Skeletal muscle satellite cell (primary cell): ENCODE results near the gene CHN1.

Source experiments
- H3K27me3 ChIP-seq: 2 replicates; pipeline ENCODE4 v1.7.0; 2013; ENCODE audit warnings: low read length; ENCODE audit not compliant: control insufficient read depth, insufficient read depth
- H3K36me3 ChIP-seq: 2 replicates; pipeline ENCODE4 v1.7.0; 2013; ENCODE audit warnings: mild to moderate bottlenecking, control low read depth, low read length; ENCODE audit not compliant: insufficient read depth
- H3K4me1 ChIP-seq: 2 replicates; pipeline ENCODE4 v1.7.0; 2013; ENCODE audit warnings: low read length; ENCODE audit not compliant: control insufficient read depth, insufficient read depth
- H3K4me2 ChIP-seq: 2 replicates; pipeline ENCODE4 v1.7.0; 2013; ENCODE audit warnings: mild to moderate bottlenecking, low read length
- H3K4me3 ChIP-seq: 2 replicates; pipeline ENCODE4 v1.7.0; 2013; ENCODE audit warnings: low read length
- H3K9ac ChIP-seq: 2 replicates; pipeline ENCODE4 v1.7.0; 2013; ENCODE audit warnings: mild to moderate bottlenecking, low read depth, low read length, moderate library complexity
- H3K9me3 ChIP-seq: replicated peaks from 2 replicates; pipeline ENCODE4 v1.7.0; 2013; ENCODE audit warnings: mild to moderate bottlenecking, control low read depth, low read length

Gene CHN1

DNA sequence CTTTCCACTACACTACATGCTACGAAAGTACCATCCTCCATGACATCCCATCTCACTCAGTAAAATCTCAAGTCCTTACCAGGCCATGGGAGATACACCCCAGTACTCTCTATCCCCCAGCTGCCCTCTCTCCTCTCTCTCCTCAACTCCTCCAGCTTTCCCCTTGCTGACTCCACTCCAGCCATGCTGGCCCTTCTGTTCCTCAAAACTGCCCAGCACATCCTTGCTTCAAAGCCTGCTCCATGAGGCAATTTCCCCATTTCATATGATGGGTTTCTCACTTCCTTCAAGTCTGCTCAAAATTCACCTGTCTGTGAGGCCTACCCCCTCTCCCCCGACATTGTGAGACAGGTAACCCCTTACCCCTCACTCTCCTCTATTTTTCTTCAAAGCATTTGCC is 8.6 kb downstream of the CHN1 start:
- Histone ChIP-seq H3K36me3 (no peaks in the 10 kb centered on the region), H3K27me3 (no peaks in the 10 kb centered on the region), H3K9me3 (no peaks in the 10 kb centered on the region), H3K9ac (no peak overlapping the region), H3K4me3 (no peak overlapping the region), H3K4me1 (peaks cover 5% of the 10 kb centered on the region), H3K4me2 (no peak overlapping the region)

DNA sequence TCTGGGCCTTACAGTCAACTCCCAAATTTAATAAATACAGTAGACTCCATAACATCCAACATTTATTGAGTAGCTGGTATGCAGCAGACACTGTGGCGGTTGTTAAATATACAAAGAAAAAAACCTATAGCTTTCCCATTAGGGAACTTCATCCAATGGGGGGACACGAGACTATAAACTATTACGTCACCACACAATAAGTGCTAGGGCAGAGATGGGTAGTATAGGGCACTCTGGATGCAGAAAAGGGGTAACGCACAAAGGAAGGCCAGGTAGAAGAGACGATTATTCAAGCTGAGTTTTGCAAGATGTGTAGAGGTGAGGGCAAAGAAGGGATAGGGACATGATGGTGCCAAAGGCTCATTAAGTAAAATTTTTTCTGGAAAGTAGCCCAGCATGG is 10.8 kb downstream of the CHN1 start:
- no peak overlapping the region for H3K4me2 ChIP-seq
- H3K27me3 ChIP-seq: no peaks in the 10 kb centered on the region
- H3K36me3 ChIP-seq: no peaks in the 10 kb centered on the region
- no peak overlapping the region for H3K4me3 ChIP-seq
- H3K9ac ChIP-seq: no peak overlapping the region
- H3K4me1 ChIP-seq: peaks cover 5% of the 10 kb centered on the region
- no peaks in the 10 kb centered on the region for H3K9me3 ChIP-seq

DNA sequence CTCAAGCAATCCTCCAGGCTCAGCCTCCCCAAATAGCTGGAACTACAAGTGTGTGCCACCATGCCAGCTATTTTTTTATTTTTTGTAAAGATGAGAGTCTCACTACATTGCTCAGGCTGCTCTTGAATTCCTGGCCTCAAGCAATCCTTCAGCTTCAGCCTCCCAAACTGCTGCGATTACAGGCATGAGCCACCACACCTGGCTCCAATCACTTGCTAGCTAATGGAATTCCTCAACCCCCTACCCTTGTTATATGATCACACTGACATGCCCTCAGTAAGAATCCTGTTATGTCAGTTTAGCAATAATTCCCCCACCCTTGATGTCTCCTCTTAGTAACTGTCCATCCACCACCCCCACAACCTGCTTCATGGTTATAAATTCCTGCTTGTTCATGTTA is 12.3 kb downstream of the CHN1 start:
- Histone ChIP-seq H3K9me3 (no peaks in the 10 kb centered on the region), H3K27me3 (no peaks in the 10 kb centered on the region), H3K4me3 (no peak overlapping the region), H3K4me1 (peaks cover 2% of the 10 kb centered on the region), H3K36me3 (no peaks in the 10 kb centered on the region), H3K9ac (no peak overlapping the region), H3K4me2 (no peak overlapping the region)

DNA sequence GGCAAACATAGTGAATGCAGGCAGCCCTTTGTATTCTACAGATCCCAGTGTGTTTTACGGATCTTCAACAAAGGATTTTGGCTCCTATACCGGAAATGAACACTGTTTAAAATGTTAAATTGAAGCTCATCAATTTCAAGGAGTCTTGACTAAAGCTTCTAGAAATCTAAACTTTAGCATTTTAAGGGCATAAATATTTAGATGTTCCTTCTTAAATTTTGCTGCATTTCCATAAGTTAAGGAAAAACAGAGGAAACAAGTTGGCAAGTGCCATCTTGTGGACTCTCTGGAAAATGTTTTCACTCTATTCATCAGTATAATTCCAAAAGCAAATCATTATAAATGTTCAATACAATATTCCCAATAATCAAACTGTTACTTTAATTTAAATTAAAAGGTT is 19.6 kb downstream of the CHN1 start:
- H3K4me3 ChIP-seq: no peak overlapping the region
- no peaks in the 10 kb centered on the region for H3K27me3 ChIP-seq
- H3K9ac ChIP-seq: peak overlapping the region; percentile 40
- no peaks in the 10 kb centered on the region for H3K36me3 ChIP-seq
- no peaks in the 10 kb centered on the region for H3K9me3 ChIP-seq
- peaks cover 5% of the 10 kb centered on the region for H3K4me1 ChIP-seq
- H3K4me2 ChIP-seq: no peak overlapping the region

DNA sequence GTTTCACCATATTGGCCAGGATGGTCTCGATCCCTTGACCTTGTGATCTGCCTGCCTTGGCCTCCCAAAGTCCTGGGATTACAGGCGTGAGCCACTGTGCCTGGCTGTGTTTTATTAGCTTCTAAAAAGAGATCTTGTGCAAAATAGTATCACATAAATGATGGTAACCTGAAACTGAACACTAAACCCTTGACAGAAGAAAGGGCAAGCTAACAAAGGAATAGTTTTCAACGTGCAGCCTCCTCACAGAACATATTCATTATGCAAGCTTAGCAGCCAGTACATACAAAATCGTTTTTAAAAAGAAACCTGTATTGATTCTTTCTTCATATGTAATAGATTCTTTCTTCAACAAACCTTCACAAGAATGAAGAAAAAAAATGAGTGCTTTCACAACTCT is 20.6 kb downstream of the CHN1 start:
- Histone ChIP-seq H3K4me3 (no peak overlapping the region), H3K4me1 (peaks cover 5% of the 10 kb centered on the region), H3K27me3 (no peaks in the 10 kb centered on the region), H3K9ac (peak overlapping the region; percentile 40), H3K4me2 (no peak overlapping the region), H3K9me3 (no peaks in the 10 kb centered on the region), H3K36me3 (no peaks in the 10 kb centered on the region)

DNA sequence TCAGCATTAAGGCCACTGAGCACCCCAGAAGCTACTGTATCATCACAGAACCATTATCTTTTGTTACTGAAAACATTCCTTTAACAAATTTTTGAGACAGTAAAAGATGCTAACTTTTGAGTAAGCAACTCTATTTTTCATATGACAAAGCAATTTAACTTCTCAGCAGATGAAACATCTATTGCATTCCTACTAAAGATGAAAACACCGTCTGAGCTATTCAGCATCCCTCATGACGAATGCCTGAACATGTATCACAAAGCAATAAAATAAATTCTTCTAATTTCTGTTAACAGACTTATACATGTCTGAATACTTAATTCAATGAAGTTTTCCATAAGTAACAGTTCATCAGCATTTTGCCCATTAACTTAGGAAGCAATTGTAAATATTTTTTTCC is 23.9 kb downstream of the CHN1 start:
- H3K36me3 ChIP-seq: no peaks in the 10 kb centered on the region
- no peak overlapping the region for H3K9ac ChIP-seq
- peaks cover 5% of the 10 kb centered on the region for H3K4me1 ChIP-seq

DNA sequence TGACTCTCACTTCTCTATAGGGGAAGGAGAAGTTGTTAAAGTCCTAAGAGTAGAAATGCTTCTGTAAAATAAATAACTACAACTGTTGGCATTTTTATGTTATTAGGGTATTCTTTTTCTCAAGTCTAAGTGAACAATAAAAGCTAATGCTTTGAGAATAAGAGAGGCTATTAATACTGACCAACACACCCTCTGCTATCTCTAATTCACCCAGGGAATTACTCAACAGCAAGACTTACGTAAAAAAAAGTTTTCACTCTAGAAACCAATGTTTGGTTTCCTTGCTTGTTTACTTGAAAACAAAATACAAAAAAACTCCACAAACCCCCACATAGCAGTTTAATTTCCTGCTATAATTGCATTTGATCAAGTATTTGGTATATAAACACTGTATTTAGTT is 25.2 kb downstream of the CHN1 start:
- Histone ChIP-seq H3K9ac (no peak overlapping the region), H3K4me1 (peaks cover 3% of the 10 kb centered on the region), H3K9me3 (no peaks in the 10 kb centered on the region), H3K36me3 (no peaks in the 10 kb centered on the region), H3K4me2 (no peak overlapping the region), H3K4me3 (no peak overlapping the region), H3K27me3 (no peaks in the 10 kb centered on the region)

More for the DNA sequence above, 23.9 kb downstream of the CHN1 start:
- Histone ChIP-seq H3K9me3 (no peaks in the 10 kb centered on the region), H3K4me3 (no peak overlapping the region), H3K27me3 (no peaks in the 10 kb centered on the region), H3K4me2 (no peak overlapping the region)

DNA sequence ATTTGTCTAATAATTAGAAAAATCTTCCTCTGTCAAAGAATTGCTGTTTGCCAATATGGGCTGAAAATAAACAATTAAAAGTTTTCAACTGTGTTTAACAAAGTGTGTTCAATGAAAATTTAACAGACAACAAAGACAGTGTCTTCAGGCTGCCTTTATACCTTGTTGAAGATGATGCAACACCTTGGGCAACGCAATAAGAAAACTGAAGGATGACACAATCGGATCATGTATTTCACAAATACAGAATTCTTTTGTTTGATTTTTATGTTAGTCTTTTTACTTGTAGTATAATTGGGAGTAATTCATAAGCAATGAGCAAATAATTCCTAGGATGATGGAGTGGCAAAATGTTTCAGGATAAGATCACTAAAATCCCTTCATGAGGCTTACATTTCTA is 27.8 kb downstream of the CHN1 start:
- Histone ChIP-seq H3K4me2 (no peak overlapping the region), H3K36me3 (no peaks in the 10 kb centered on the region), H3K9ac (no peak overlapping the region), H3K9me3 (no peaks in the 10 kb centered on the region), H3K27me3 (no peaks in the 10 kb centered on the region), H3K4me3 (no peak overlapping the region), H3K4me1 (peaks cover 13% of the 10 kb centered on the region)

DNA sequence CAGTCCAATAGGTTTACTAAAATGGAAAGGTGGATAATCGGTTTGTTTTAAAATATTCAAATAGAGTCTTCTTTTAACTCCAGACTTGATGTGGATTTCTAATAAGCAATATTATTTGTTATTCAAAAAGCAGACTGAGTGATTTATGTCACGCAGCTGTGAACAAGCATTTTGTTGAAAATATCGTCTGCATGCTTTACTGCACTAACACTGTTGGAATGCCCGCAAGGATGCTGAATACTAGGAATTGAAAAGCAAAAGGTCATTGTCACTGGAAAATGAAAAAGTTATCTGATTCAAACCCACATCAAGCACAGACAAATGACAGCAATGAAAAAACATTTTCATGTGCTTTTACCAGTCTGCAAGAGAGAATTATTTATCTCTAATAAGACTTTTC is 31.1 kb downstream of the CHN1 start:
- Histone ChIP-seq H3K4me1 (peaks cover 39% of the 10 kb centered on the region), H3K9ac (peak overlapping the region; percentile 52), H3K9me3 (no peaks in the 10 kb centered on the region), H3K4me2 (peak overlapping the region; percentile 35), H3K36me3 (no peaks in the 10 kb centered on the region), H3K27me3 (no peaks in the 10 kb centered on the region), H3K4me3 (no peak overlapping the region)

DNA sequence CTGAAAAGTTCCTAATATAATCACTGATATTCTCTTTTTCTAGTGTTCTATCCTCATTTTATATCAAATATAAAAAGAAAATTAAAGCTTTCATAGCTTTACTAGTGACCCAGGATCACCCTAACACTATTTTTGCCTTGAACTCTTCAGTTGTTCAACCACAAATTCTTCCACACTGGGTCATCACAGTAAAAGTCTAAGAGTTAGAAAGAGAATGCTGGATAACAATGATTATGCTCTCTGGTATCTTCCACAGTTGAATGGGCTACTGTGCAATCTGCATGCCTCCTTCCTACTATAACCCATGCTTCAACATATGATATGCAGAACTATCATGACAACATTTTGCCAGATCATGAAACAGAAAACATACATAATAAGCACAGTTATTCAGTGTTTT is 32.3 kb downstream of the CHN1 start:
- H3K4me3 ChIP-seq: peak overlapping the region; percentile 35

DNA sequence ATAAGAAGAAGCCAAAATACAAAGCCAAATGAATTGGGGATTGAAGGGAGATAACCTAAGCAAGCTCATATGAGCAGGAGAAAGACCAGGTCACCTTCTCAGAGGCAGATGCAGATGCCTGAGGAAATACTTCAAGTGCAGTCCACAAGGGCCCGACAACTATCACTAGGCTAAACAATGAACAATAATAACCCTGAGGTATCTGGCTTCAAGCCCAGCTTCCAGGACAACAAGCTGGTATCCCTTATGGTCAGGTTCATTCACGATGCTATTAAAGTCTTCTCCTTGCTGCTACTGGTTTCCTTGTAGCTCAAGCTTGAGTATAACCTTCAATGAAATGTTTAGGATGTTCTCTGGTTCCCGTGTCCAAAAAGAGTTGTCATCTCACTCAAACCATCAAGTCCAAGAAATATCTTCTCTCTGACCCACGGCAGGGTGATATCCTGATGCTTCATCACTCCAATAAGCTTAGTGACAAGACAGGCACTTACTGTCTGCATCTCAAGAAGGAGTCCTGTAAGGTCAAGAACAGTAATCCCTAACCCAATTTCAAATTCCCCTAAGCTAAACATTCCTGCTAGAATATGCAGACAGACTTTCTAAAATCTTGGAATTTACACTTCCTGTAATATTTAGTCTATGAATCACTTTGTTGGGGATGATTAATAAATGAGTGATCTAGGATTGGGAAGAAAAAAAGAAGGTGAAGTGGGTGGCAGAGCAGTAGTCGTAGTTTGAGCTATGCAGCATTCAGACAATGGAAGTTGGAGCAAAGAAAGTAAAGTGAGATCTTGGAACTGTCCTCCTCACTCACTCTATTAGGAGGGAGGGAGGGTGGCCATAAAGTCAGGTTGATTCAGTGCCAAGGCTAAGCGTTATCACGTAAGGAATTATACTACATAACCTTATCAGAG is 33.1 kb downstream of the CHN1 start:
- H3K9me3 ChIP-seq: no peaks in the 10 kb centered on the region
- H3K4me1 ChIP-seq: peaks cover 45% of the 10 kb centered on the region
- H3K4me3 ChIP-seq: peak overlapping the region; percentile 25
- peak overlapping the region; percentile 66 for H3K9ac ChIP-seq
- H3K36me3 ChIP-seq: no peaks in the 10 kb centered on the region
- H3K27me3 ChIP-seq: no peaks in the 10 kb centered on the region
- H3K4me2 ChIP-seq: peak overlapping the region; percentile 48

More for the DNA sequence above, 32.3 kb downstream of the CHN1 start:
- Histone ChIP-seq H3K27me3 (no peaks in the 10 kb centered on the region), H3K9ac (peak overlapping the region; percentile 66), H3K4me1 (peaks cover 45% of the 10 kb centered on the region), H3K9me3 (no peaks in the 10 kb centered on the region), H3K36me3 (no peaks in the 10 kb centered on the region), H3K4me2 (peak overlapping the region; percentile 48)

DNA sequence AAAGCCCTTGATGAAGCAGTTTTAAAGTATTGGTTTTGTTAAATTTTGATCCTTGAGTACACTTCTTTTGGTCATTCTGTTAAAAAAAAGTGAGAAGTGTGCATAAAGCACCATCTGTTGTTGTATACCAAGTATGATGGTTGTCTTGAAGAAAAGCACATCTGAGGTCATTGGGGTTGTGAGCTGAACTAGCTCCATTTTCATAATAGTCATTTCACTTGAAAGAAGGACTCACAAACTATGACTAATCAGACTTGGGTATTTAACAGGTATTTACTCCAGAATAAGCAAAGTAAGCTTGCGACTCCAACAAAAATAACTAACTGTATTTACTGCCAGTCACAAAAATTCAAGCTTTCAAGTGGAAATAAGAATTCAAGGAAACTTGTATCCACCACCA is 35.1 kb downstream of the CHN1 start:
- no peaks in the 10 kb centered on the region for H3K27me3 ChIP-seq
- peaks cover 60% of the 10 kb centered on the region for H3K4me1 ChIP-seq
- no peak overlapping the region for H3K4me2 ChIP-seq

More for the DNA sequence above, 35.1 kb downstream of the CHN1 start:
- Histone ChIP-seq H3K9me3 (no peaks in the 10 kb centered on the region), H3K9ac (no peak overlapping the region), H3K4me3 (no peak overlapping the region), H3K36me3 (no peaks in the 10 kb centered on the region)
